HCT116 (cell line): Measurements from ENCODE around the gene ACCSL. TPM values are rescaled to one million over a fixed set of nuclear protein-coding genes. Genes with fewer than 3 reads are reported as not detected.

Experiments
- ATAC-seq: fragments of 200-7000 bp; cut with Tn5 transposase; 2 replicates; pipeline ENCODE4 v1.9.1; 2020; ENCODE audit warnings: mild to moderate bottlenecking, moderate library complexity
- BruUV-seq: library from RNA; stranded (reverse); fragments of 400-500 nt; replicated peaks from 2 replicates; lab custom pipeline; 2021; lab: Mats Ljungman, UMichigan
- CTCF ChIA-PET: fragments of 300-600 bp; sonication (Branson Sonifier 250); formaldehyde crosslinking; loops from one replicate; lab custom pipeline; 2021; ENCODE audit warnings: antibody characterized with exemption; lab: Charles Lee
- POLR2A ChIA-PET: fragments of 300-600, 350-600 bp; sonication (Branson Sonifier 250); formaldehyde crosslinking; loops from one replicate; lab custom pipeline; 2021; ENCODE audit warnings: antibody characterized with exemption; lab: Charles Lee
- RAD21 ChIA-PET, 2 experiments: fragments of 300-600 bp; sonication (Branson Sonifier 250); formaldehyde crosslinking; loops; one replicate each; lab custom pipeline; 2023; ENCODE audit warnings: low total read pairs in 2 of 2; ENCODE audit not compliant: uncharacterized antibody in 2 of 2, unreplicated experiment in 2 of 2, low non-redundant PET in 1 of 2; lab: Charles Lee
- DNase-seq: peaks from one replicate; pipeline ENCODE4 v3.0.0-alpha.2; 2010; ENCODE audit warnings: low read depth, low spot score
- H2AFZ ChIP-seq: fragments of 200-600 bp; shearing (Covaris generic), sonication (generic); 2 replicates; pipeline ENCODE4 v1.6.1; 2017; ENCODE audit warnings: low read depth, mixed run types, mixed read lengths, antibody characterized with exemption, low read length; ENCODE audit not compliant: poor library complexity, severe bottlenecking
- H3K27ac ChIP-seq: 2 replicates; pipeline ENCODE4 v1.5.1; 2012; ENCODE audit warnings: low read depth, low read length
- H3K27me3 ChIP-seq: fragments of 200-600 bp; sonication (generic); 2 replicates; pipeline ENCODE4 v1.6.1; 2016; ENCODE audit warnings: mixed run types, low read length, mixed read lengths; ENCODE audit not compliant: insufficient read depth
- H3K36me3 ChIP-seq, 2 experiments: fragments of 200-500 bp in 1 of 2; fragments of 200-600 bp in 1 of 2; sonication (Bioruptor generic) in 1 of 2; sonication (generic) in 1 of 2; 2 replicates each; pipeline versions ENCODE4 v1.5.1 to v1.6.1; 2014 to 2016; ENCODE audit warnings: low read length in 2 of 2, inconsistent platforms in 1 of 2, mixed read lengths in 1 of 2, mixed run types in 1 of 2; ENCODE audit not compliant: insufficient read depth in 2 of 2, control insufficient read depth in 1 of 2
- H3K4me1 ChIP-seq, 2 experiments: fragments of 200-600 bp in 1 of 2; sonication (generic) in 1 of 2; 2 replicates each; pipeline versions ENCODE4 v1.5.1 to v1.6.1; 2012 to 2017; ENCODE audit warnings: low read length in 2 of 2, inconsistent platforms in 1 of 2, mild to moderate bottlenecking in 1 of 2, mixed read lengths in 1 of 2, mixed run types in 1 of 2, moderate library complexity in 1 of 2; ENCODE audit not compliant: insufficient read depth in 2 of 2, control insufficient read depth in 1 of 2
- H3K4me2 ChIP-seq: fragments of 200-600 bp; sonication (generic); 2 replicates; pipeline ENCODE4 v1.6.1; 2017; ENCODE audit warnings: mixed run types, low read length, mixed read lengths
- H3K4me3 ChIP-seq, 2 experiments: fragments of 200-600 bp in 1 of 2; sonication (generic) in 1 of 2; replicated peaks in 1 of 2; 2 replicates each; pipeline ENCODE4 v1.5.1; 2011 to 2016; ENCODE audit warnings: low read length in 2 of 2, control low read depth in 1 of 2, low read depth in 1 of 2, mild to moderate bottlenecking in 1 of 2, mixed read lengths in 1 of 2, mixed run types in 1 of 2
- H3K79me2 ChIP-seq: fragments of 200-600 bp; sonication (generic); 2 replicates; pipeline ENCODE4 v1.6.1; 2017; ENCODE audit warnings: mild to moderate bottlenecking, mixed run types, low read length, moderate library complexity, mixed read lengths; ENCODE audit not compliant: insufficient read depth
- H3K9ac ChIP-seq: fragments of 200-600 bp; sonication (generic); 2 replicates; pipeline ENCODE4 v1.6.1; 2016; ENCODE audit warnings: low read length, mixed read lengths
- H3K9me2 ChIP-seq: fragments of 200-600 bp; sonication (generic), shearing (Covaris generic); 2 replicates; pipeline ENCODE4 v1.6.1; 2017; ENCODE audit warnings: mixed run types, mild to moderate bottlenecking, moderate library complexity; ENCODE audit not compliant: insufficient read depth
- H3K9me3 ChIP-seq, 2 experiments: fragments of 200-500 bp in 1 of 2; fragments of 200-600 bp in 1 of 2; sonication (Bioruptor generic) in 1 of 2; sonication (generic) in 1 of 2; 2 replicates each; pipeline ENCODE4 v1.6.1; 2014 to 2017; ENCODE audit warnings: low read length in 2 of 2, mixed read lengths in 2 of 2, inconsistent platforms in 1 of 2, low read depth in 1 of 2, mild to moderate bottlenecking in 1 of 2, mixed run types in 1 of 2, moderate library complexity in 1 of 2; ENCODE audit not compliant: control insufficient read depth in 1 of 2, insufficient read depth in 1 of 2
- H4K20me1 ChIP-seq: fragments of 200-600 bp; sonication (generic), shearing (Covaris generic); 2 replicates; pipeline ENCODE4 v1.6.1; 2017; ENCODE audit warnings: mixed run types, mild to moderate bottlenecking, moderate library complexity; ENCODE audit not compliant: insufficient read depth
- ATF3 ChIP-seq: IDR thresholded peaks from 2 replicates; pipeline ENCODE4 v1.6.1; 2012
- CBX3 ChIP-seq: IDR thresholded peaks from 2 replicates; pipeline ENCODE4 v1.6.1; 2012; ENCODE audit warnings: low read depth
- ELF1 ChIP-seq: IDR thresholded peaks from 2 replicates; pipeline ENCODE4 v1.6.1; 2012; ENCODE audit warnings: low read depth, borderline replicate concordance
- EZH2 ChIP-seq: fragments of 200-600 bp; sonication (generic); IDR thresholded peaks from 2 replicates; pipeline ENCODE4 v1.6.1; 2017; ENCODE audit warnings: antibody characterized with exemption, mixed run types
- EZH2phosphoT487 ChIP-seq: fragments of 200-600 bp; IDR thresholded peaks from 2 replicates; pipeline ENCODE4 v1.6.1; 2018; ENCODE audit warnings: antibody characterized with exemption, borderline replicate concordance
- MAX ChIP-seq: IDR thresholded peaks from 2 replicates; pipeline ENCODE4 v1.6.1; 2012
- REST ChIP-seq: IDR thresholded peaks from 2 replicates; pipeline ENCODE4 v1.6.1; 2012; ENCODE audit warnings: low read depth
- SP1 ChIP-seq: IDR thresholded peaks from 2 replicates; pipeline ENCODE4 v1.6.1; 2012; ENCODE audit warnings: low read depth
- ZNF274 ChIP-seq: fragments of 200-500 bp; sonication (Bioruptor generic); IDR thresholded peaks from 2 replicates; pipeline ENCODE4 v1.6.1; 2014; ENCODE audit warnings: mild to moderate bottlenecking, low read depth, low read length, inconsistent platforms
- intact Hi-C: fragments of 100-400 bp; cut with micrococcal nuclease; formaldehyde crosslinking; loops from 2 replicates; pipeline ENCODE4 v1.10.0; 2022
- total RNA-seq: library from RNA; stranded (reverse); gene quantifications from one replicate; pipeline ENCODE4 v1.2.1, GENCODE V29; 2021; ENCODE audit not compliant: unreplicated experiment

ACCSL gene
- total RNA-seq, 1 experiment from 2014 or later = not detected

GRCh38 chr11:44018829-44019228, 29.0 kb upstream of the ACCSL start:
- DNase-seq (no peak), ATAC-seq (no peak)
- no peaks in the 10 kb centered on the region for H3K79me2 ChIP-seq
- TF ChIP-seq MAX (no peak), REST (no peak), ELF1 (no peak), EZH2 (no peak), CBX3 (no peak), ZNF274 (no peak)
- POLR2A ChIA-PET = no interaction called here
- H3K36me3 ChIP-seq = no peaks in the 10 kb centered on the region
- no peak overlapping the region for H3K4me3 ChIP-seq
- no peaks in the 10 kb centered on the region for H4K20me1 ChIP-seq
- no peak overlapping the region for H3K4me2 ChIP-seq
- H3K27me3 ChIP-seq = no peaks in the 10 kb centered on the region
- CTCF ChIA-PET = no interaction called here
- RAD21 ChIA-PET = interaction anchor here in 1 of 2 experiments (0.6 kb wide), 1 partner anchor 30 kb away, joined by 3 read pairs; no protein-coding TSS in a partner anchor
- intact Hi-C loops = no loop called here
- no peak overlapping the region for H3K27ac ChIP-seq
- no TSS peak for BruUV-seq
- H3K9me2 ChIP-seq = no peaks in the 10 kb centered on the region
- no peaks in the 10 kb centered on the region for H3K9me3 ChIP-seq
- H2AFZ ChIP-seq = no peak overlapping the region
- peaks cover 9 to 16% of the 10 kb centered on the region in 2 experiments for H3K4me1 ChIP-seq
- no peak overlapping the region for H3K9ac ChIP-seq

- ChIA-PET RAD21 (no interaction called here), CTCF (no interaction called here), POLR2A (no interaction called here)
- H3K36me3 ChIP-seq = no peaks in the 10 kb centered on the region
- peaks cover 6 to 9% of the 10 kb centered on the region in 2 experiments; a peak in 1 of 4 replicates for H3K9me3 ChIP-seq
- H3K27me3 ChIP-seq = no peaks in the 10 kb centered on the region
- DNase-seq = no peak
- no peak overlapping the region for H3K4me2 ChIP-seq
- H3K4me3 ChIP-seq = no peak overlapping the region
- no peak overlapping the region for H3K9ac ChIP-seq
- no peaks in the 10 kb centered on the region for H3K79me2 ChIP-seq
- intact Hi-C loops = no loop called here
- ATAC-seq = no peak
- H2AFZ ChIP-seq = no peak overlapping the region
- no peaks in the 10 kb centered on the region for H4K20me1 ChIP-seq
- no TSS peak for BruUV-seq
- no peaks in the 10 kb centered on the region for H3K4me1 ChIP-seq
- no peaks in the 10 kb centered on the region for H3K9me2 ChIP-seq
- no peak overlapping the region for H3K27ac ChIP-seq
- no peak for TF ChIP-seq SP1
- no peak for TF ChIP-seq EZH2
- no peak for TF ChIP-seq ATF3
- TF ChIP-seq ELF1 = no peak
- TF ChIP-seq EZH2phosphoT487 = no peak
- TF ChIP-seq MAX = no peak
Measured at GRCh38 chr11:44024977-44025376, 22.8 kb upstream of the ACCSL start.
